ENCODE data around the gene PSMC3. TPM values are rescaled to one million over a fixed set of nuclear protein-coding genes. Genes with fewer than 3 reads are reported as not detected.
A peak's percentile ranks its signal among the peaks of the same experiment; 100 is the strongest.

Gene PSMC3
- total and polyA plus RNA-seq, 9 of the 15 experiments (the other 6 are each of a cell fraction or from before 2014, with no cell fraction given), result 44.3 to 324 (median 240) TPM

DNA sequence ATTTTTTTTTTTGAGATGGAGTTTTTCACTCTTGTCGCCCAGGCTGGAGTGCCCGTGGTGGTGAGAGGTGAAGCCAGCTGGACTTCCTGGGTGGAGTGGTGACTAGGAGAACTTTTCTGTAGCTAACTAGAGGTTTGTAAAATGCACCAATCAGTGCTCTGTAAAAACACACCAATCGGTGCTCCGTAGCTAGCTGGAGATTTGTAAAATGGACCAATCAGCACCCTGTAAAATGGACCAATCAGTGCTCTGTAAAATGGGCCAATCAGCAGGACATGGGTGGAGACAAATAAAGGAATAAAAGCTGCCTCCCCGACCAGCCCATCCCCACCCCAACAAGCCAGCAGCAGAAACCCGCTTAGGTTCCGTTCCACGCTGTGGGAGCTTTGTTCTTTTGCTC, 27.1 kb upstream of the PSMC3 start:
- peaks cover 0 to 11% of the 10 kb centered on the region in 2 experiments; a peak in 1 of 5 replicates for H3K4me1 ChIP-seq (replicated peaks in 1 of 2; ENCODE audit: control insufficient read depth in 2 of 2, insufficient read depth in 2 of 2, low read length in 2 of 2)
- 87% methylated on average over 8 of the region's 8 CpGs for WGBS (ENCODE audit: insufficient coverage, low coverage, missing lambda C conversion rate)
- no peak overlapping the region for H3K9ac ChIP-seq (ENCODE audit: insufficient read depth in 1 of 2, low read depth in 2 of 2, low read length in 2 of 2)
- no peaks in the 10 kb centered on the region for H3K9me3 ChIP-seq (replicated peaks; ENCODE audit: control insufficient read depth, insufficient read depth, low read depth, low read length)
- in situ Hi-C loops (cut with MboI), result no loop called here
- no peak overlapping the region for H3K4me3 ChIP-seq
- no peaks in the 10 kb centered on the region for H4K20me1 ChIP-seq (replicated peaks; ENCODE audit: control insufficient read depth, insufficient read depth, low read length)
- BruUV-seq (replicated peaks), result no TSS peak
- no peak overlapping the region for H3K27ac ChIP-seq (ENCODE audit: extremely low read depth, low read depth, low read length)
- intact Hi-C loops (cut with micrococcal nuclease), result loop anchor here (10.0 kb wide), 2 partner anchors 401 to 569 kb away; no protein-coding TSS in a partner anchor
- TF ChIP-seq ASH1L (IDR thresholded peaks at IDR 0.05; ENCODE audit: borderline replicate concordance, low read depth, partially characterized antibody) (peak; percentile 59), NFYB (IDR thresholded peaks at IDR 0.05; ENCODE audit: extremely low read depth, insufficient read length) (peak; percentile 48), CTBP1 (IDR thresholded peaks at IDR 0.05; ENCODE audit: borderline replicate concordance) (no peak), FOS (IDR thresholded peaks at IDR 0.05; ENCODE audit: extremely low read depth, insufficient read length) (peak; percentile 5), HMG20A (CRISPR knock-in tag; conservative IDR thresholded peaks at IDR 0.05) (no peak), E2F1 (CRISPR knock-in tag; IDR thresholded peaks at IDR 0.05) (peak; percentile 37; the same call in 1 of the 2 replicates), ZBTB7A (IDR thresholded peaks at IDR 0.05; ENCODE audit: borderline replicate concordance, control insufficient read depth, low read depth, low read length) (no peak), ZBTB40 (IDR thresholded peaks at IDR 0.05) (no peak), ZBTB40 (CRISPR knock-in tag; IDR thresholded peaks at IDR 0.05) (no peak)
- H3K27me3 ChIP-seq (ENCODE audit: control insufficient read depth in 2 of 2, insufficient read depth in 2 of 2, low read length in 2 of 2), result no peaks in the 10 kb centered on the region; a peak in 1 of 5 replicates
- CTCF ChIA-PET (ENCODE audit: low intra/inter-chr PET ratio), result interaction anchor here (1.4 kb wide), 1 partner anchor 79 kb away, joined by 6 read pairs; no protein-coding TSS in a partner anchor
- H3K36me3 ChIP-seq (ENCODE audit: control insufficient read depth, insufficient read depth, low read length), result no peaks in the 10 kb centered on the region; the same call in 2 of the 3 replicates
- peak in 2 of 4 experiments; percentile 19 to 49 for DNase-seq (ENCODE audit: extremely low read depth in 1 of 4, low spot score in 3 of 4)
- H3K79me2 ChIP-seq (ENCODE audit: control insufficient read depth, insufficient read depth, low read length), result no peaks in the 10 kb centered on the region
- H3K9me1 ChIP-seq (ENCODE audit: control insufficient read depth, insufficient read depth, low read length), result no peaks in the 10 kb centered on the region
- POLR2A ChIA-PET, result interaction anchor here (1.7 kb wide), 1 partner anchor 12 kb away, joined by 7 read pairs; no protein-coding TSS in a partner anchor
- no peak overlapping the region for H3K4me2 ChIP-seq (ENCODE audit: insufficient read depth, low read length)
- no peak overlapping the region for H2AFZ ChIP-seq (ENCODE audit: low read depth, low read length)
- FAIRE-seq, result no peak
- ATAC-seq, result peak; percentile 45
